GM12865 (cell line): ENCODE data around the gene SFXN1.
A peak's percentile ranks its signal among the peaks of the same experiment; 100 is the strongest.

ENCODE experiments used
- DNase-seq: peaks from one replicate; pipeline ENCODE4 v3.0.0; 2010; ENCODE audit warnings: low read depth
- H3K4me3 ChIP-seq: 2 replicates; pipeline ENCODE4 v1.5.1; 2011; ENCODE audit warnings: mild to moderate bottlenecking, low read depth, low read length, control low read depth
- CTCF ChIP-seq: IDR thresholded peaks from 2 replicates; pipeline ENCODE4 v1.5.1; 2011; ENCODE audit warnings: low read length, control low read depth, low read depth, inconsistent platforms; ENCODE audit not compliant: insufficient read depth; ENCODE audit errors: missing control alignments

The SFXN1 gene

DNA sequence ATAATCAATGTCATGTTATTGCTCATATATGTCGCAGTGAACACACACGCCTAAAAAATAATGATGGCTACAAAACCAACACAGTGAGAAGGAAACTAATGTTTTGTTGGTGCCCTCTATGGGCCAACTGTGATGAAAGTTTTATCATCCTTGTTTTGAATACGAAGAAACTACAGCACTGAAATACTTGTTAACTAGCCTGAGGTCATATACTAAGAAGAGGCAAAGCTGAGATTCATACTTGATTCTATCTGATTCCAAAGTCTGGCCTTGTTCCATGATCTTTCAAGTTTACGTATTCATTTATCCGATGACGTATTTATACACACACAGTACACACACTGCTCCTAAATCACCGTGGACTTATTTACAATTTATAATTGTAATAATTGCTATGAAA is 18.2 kb upstream of the SFXN1 start:
- no peak for DNase-seq
- peak; percentile 24 for TF ChIP-seq CTCF
- H3K4me3 ChIP-seq, result no peak overlapping the region

- no peak for TF ChIP-seq CTCF
- no peak for DNase-seq
Measured at GRCh38 chr5:175460552-175460951, 17.8 kb upstream of the SFXN1 start.

GRCh38 chr5:175461370-175461769 is 17.0 kb upstream of the SFXN1 start:
- no peak for TF ChIP-seq CTCF
- no peak for DNase-seq

More at GRCh38 chr5:175460552-175460951, 17.8 kb upstream of the SFXN1 start:
- H3K4me3 ChIP-seq, result no peak overlapping the region

GRCh38 chr5:175463641-175464040 is 14.7 kb upstream of the SFXN1 start:
- TF ChIP-seq CTCF, result no peak
- H3K4me3 ChIP-seq, result no peak overlapping the region
- no peak for DNase-seq

More at GRCh38 chr5:175461370-175461769, 17.0 kb upstream of the SFXN1 start:
- no peak overlapping the region for H3K4me3 ChIP-seq

- peak; percentile 75 for TF ChIP-seq CTCF
- H3K4me3 ChIP-seq, result no peak overlapping the region
- peak; percentile 66 for DNase-seq
Measured at GRCh38 chr5:175464074-175464941, 14.1 kb upstream of the SFXN1 start.

- H3K4me3 ChIP-seq, result no peak overlapping the region
- no peak for TF ChIP-seq CTCF
- no peak for DNase-seq
Measured at GRCh38 chr5:175464942-175465233, 13.5 kb upstream of the SFXN1 start.

GRCh38 chr5:175465282-175465681 is 13.1 kb upstream of the SFXN1 start:
- no peak for DNase-seq
- H3K4me3 ChIP-seq, result no peak overlapping the region
- no peak for TF ChIP-seq CTCF
